ENCODE measurements around the gene ZNF543.
"Not testable (repeated sequence)": the region's sequence is repeated elsewhere in the genome, so short reads cannot be mapped to it uniquely, and the experiment has no call there.

ZNF543 gene

GRCh38 chr19:57321751-57322150, 1.5 kb downstream of the ZNF543 start:
- DNase-seq, result no peak

- DNase-seq, result no peak
Observed at GRCh38 chr19:57324992-57325391, 4.7 kb downstream of the ZNF543 start.

- no peak for DNase-seq
Observed at GRCh38 chr19:57327993-57328392, 7.7 kb downstream of the ZNF543 start.

- no peak for DNase-seq
Observed at GRCh38 chr19:57334191-57334590, 13.9 kb downstream of the ZNF543 start.

- DNase-seq, result no peak
Observed at GRCh38 chr19:57338877-57339276, 18.6 kb downstream of the ZNF543 start.

GRCh38 chr19:57342582-57342981, 22.3 kb downstream of the ZNF543 start:
- no peak for DNase-seq

- no peak for DNase-seq
Observed at GRCh38 chr19:57348136-57348535, 27.9 kb downstream of the ZNF543 start.

GRCh38 chr19:57350877-57351805, 30.9 kb downstream of the ZNF543 start, which contains the start of gene ZNF304:
Gene ZNF304, plus strand, starts transcription at chr19:57351271. Its CDS starts 394 bp downstream, at chr19:57351665.
- peak; percentile 89 for DNase-seq

- DNase-seq, result no peak
Observed at GRCh38 chr19:57351867-57352266, 31.6 kb downstream of the ZNF543 start.

- no peak for DNase-seq
Observed at GRCh38 chr19:57355916-57356315, 35.6 kb downstream of the ZNF543 start.

GRCh38 chr19:57357406-57357805, 37.1 kb downstream of the ZNF543 start:
- DNase-seq, result no peak

- DNase-seq, result no peak
Observed at GRCh38 chr19:57359300-57359699, 39.0 kb downstream of the ZNF543 start.

GRCh38 chr19:57362419-57362818, 42.1 kb downstream of the ZNF543 start:
- DNase-seq, result no peak

- DNase-seq, result peak; percentile 97
Observed at GRCh38 chr19:57362997-57363687, 42.9 kb downstream of the ZNF543 start, which contains the start of the genes TRAPPC2B and ZNF547. Gene TRAPPC2B, plus strand, starts transcription at chr19:57363551. Its CDS starts 1,283 bp downstream, at chr19:57364834. Gene ZNF547, plus strand, starts transcription at chr19:57363551. Its CDS starts 5,005 bp downstream, at chr19:57368556.

GRCh38 chr19:57363688-57364181, 43.5 kb downstream of the ZNF543 start:
- no peak for DNase-seq

- no peak for DNase-seq
Observed at GRCh38 chr19:57366776-57367175, 46.5 kb downstream of the ZNF543 start.

- DNase-seq, result no peak
Observed at GRCh38 chr19:57374179-57374578, 53.9 kb downstream of the ZNF543 start.

- DNase-seq, result not testable (repeated sequence)
Observed at GRCh38 chr19:57374647-57375046, 54.4 kb downstream of the ZNF543 start.

GRCh38 chr19:57376151-57376550, 55.9 kb downstream of the ZNF543 start:
- no peak for DNase-seq

GRCh38 chr19:57377498-57378146, 57.4 kb downstream of the ZNF543 start:
- no peak for DNase-seq
